Testis (tissue), 3 donors: Measurements from ENCODE around the gene ARHGEF11. TPM values are rescaled to one million over a fixed set of nuclear protein-coding genes. Genes with fewer than 3 reads are reported as not detected.

Experiments used
- DNase-seq: peaks from one replicate; pipeline ENCODE4 v3.0.0-alpha.2; 2019
- H3K27ac ChIP-seq, 2 donors: fragments of 200-600 bp; sonication (generic); one replicate each; pipeline ENCODE4 v1.5.1; 2019
- H3K27me3 ChIP-seq: fragments of 200-600 bp; sonication (generic); one replicate; pipeline ENCODE4 v1.5.1; 2019
- H3K36me3 ChIP-seq: fragments of 200-600 bp; sonication (generic); one replicate; pipeline ENCODE4 v1.5.1; 2017; ENCODE audit warnings: low read depth; ENCODE audit errors: missing control alignments
- H3K4me1 ChIP-seq: fragments of 200-600 bp; sonication (generic); one replicate; pipeline ENCODE4 v1.5.1; 2019
- H3K4me3 ChIP-seq, 2 donors: fragments of 200-600 bp; sonication (generic); one replicate each; pipeline ENCODE4 v1.5.1; 2017 to 2019
- H3K9me3 ChIP-seq: fragments of 200-600 bp; sonication (generic); one replicate; pipeline ENCODE4 v1.5.1; 2017
- CTCF ChIP-seq, 3 experiments: fragments of 450-650 bp in 2 of 3; fragments of 200-600 bp in 1 of 3; sonication (generic) in 1 of 3; IDR thresholded peaks; one replicate each; pipeline ENCODE4 v1.5.1; 2016 to 2019; ENCODE audit warnings: antibody characterized with exemption in 3 of 3, mild to moderate bottlenecking in 2 of 3, moderate library complexity in 1 of 3
- POLR2A ChIP-seq: fragments of 450-650 bp; IDR thresholded peaks from one replicate; pipeline ENCODE4 v1.6.1; 2017; ENCODE audit warnings: antibody characterized with exemption, mild to moderate bottlenecking, moderate library complexity
- WGBS, 2 donors: methylation state at CpG; one replicate each; pipeline ENCODE4 v1.1.5; 2018; 5-methylcytosine and 5-hydroxymethylcytosine counted together
- intact Hi-C: fragments of 100-400 bp; cut with DNase I; formaldehyde crosslinking; loops from one replicate; pipeline ENCODE4 v1.15.1; 2023; ENCODE audit warnings: low total_unique reads
- polyA plus RNA-seq: library from polyadenylated mRNA; stranded (reverse); fragments of 350-450 nt; fragmentation: Illumina TruSeq; extraction: RNeasy Lipid Tissue Mini Kit (QIAGEN cat#74804); gene quantifications from one replicate; pipeline ENCODE4 v1.2.3, GENCODE V29; 2014; ENCODE audit warnings: low read depth, low replicate concordance; ENCODE audit not compliant: insufficient read depth
- total RNA-seq, 2 donors: library from RNA; depleted of rRNA; stranded (reverse); fragments of >200 nt; gene quantifications; one replicate each; pipeline ENCODE4 v1.2.3, GENCODE V29; 2016

Gene ARHGEF11
- total and polyA plus RNA-seq, 3 donors from 2014 or later, result 69.2 to 120 (median 113) TPM

- Histone ChIP-seq H3K27ac (no peak overlapping the region), H3K9me3 (no peaks in the 10 kb centered on the region), H3K27me3 (no peaks in the 10 kb centered on the region), H3K36me3 (no peaks in the 10 kb centered on the region), H3K4me1 (peaks cover 13% of the 10 kb centered on the region), H3K4me3 (peak overlapping the region; percentile 21 to 23)
- no peak for DNase-seq
- no peak for TF ChIP-seq CTCF (IDR thresholded peaks at IDR 0.05)
- no peak for TF ChIP-seq POLR2A
- WGBS, 2 donors, result 49 to 63% methylated on average over 8 to 22 of the region's 22 CpGs
- intact Hi-C loops, result no loop called here
These were observed 120.9 kb downstream of the ARHGEF11 start for GRCh38 chr1:156924478-156925153.

GRCh38 chr1:156923670-156924477 is 121.7 kb downstream of the ARHGEF11 start:
- H3K36me3 ChIP-seq, result no peaks in the 10 kb centered on the region
- no peaks in the 10 kb centered on the region for H3K9me3 ChIP-seq
- H3K4me1 ChIP-seq, result peaks cover 13% of the 10 kb centered on the region
- intact Hi-C loops, result no loop called here
- WGBS, 2 donors, result 10 to 16% methylated on average over 28 to 53 of the region's 64 CpGs
- no peak for TF ChIP-seq POLR2A
- no peak for TF ChIP-seq CTCF (IDR thresholded peaks at IDR 0.05)
- no peak for DNase-seq
- H3K4me3 ChIP-seq, result peak overlapping the region; percentile 21 to 23
- H3K27ac ChIP-seq, result no peak overlapping the region
- no peaks in the 10 kb centered on the region for H3K27me3 ChIP-seq

- no peaks in the 10 kb centered on the region for H3K36me3 ChIP-seq
- no peaks in the 10 kb centered on the region for H3K27me3 ChIP-seq
- no peaks in the 10 kb centered on the region for H3K9me3 ChIP-seq
- WGBS, 2 donors, result 28 to 31% methylated on average over 11 of the region's 11 CpGs
- peaks cover 13% of the 10 kb centered on the region for H3K4me1 ChIP-seq
- no peak overlapping the region for H3K27ac ChIP-seq
- intact Hi-C loops, result no loop called here
- TF ChIP-seq POLR2A (no peak), CTCF (IDR thresholded peaks at IDR 0.05) (no peak)
- H3K4me3 ChIP-seq, result no peak overlapping the region
- DNase-seq, result no peak
These were observed 122.4 kb downstream of the ARHGEF11 start for GRCh38 chr1:156922986-156923669.

GRCh38 chr1:156921053-156921529 is 124.5 kb downstream of the ARHGEF11 start:
- peaks cover 10% of the 10 kb centered on the region for H3K4me1 ChIP-seq
- H3K27ac ChIP-seq, result no peak overlapping the region
- 68 to 75% methylated on average over 7 of the region's 7 CpGs for WGBS, 2 donors
- no peak for TF ChIP-seq POLR2A
- H3K27me3 ChIP-seq, result no peaks in the 10 kb centered on the region
- H3K36me3 ChIP-seq, result no peaks in the 10 kb centered on the region
- peak overlapping the region in 1 of 2 donors; percentile 9 for H3K4me3 ChIP-seq
- H3K9me3 ChIP-seq, result no peaks in the 10 kb centered on the region
- intact Hi-C loops, result no loop called here
- DNase-seq, result no peak
